Suprapubic skin (tissue), 4 donors: ENCODE results near the gene FAR2. TPM values are rescaled to one million over a fixed set of nuclear protein-coding genes. Genes with fewer than 3 reads are reported as not detected.

ENCODE experiments used
- DNase-seq, 2 donors: peaks; one replicate each; pipeline ENCODE4 v3.0.0-alpha.2; 2019; ENCODE audit warnings: low spot score in 2 of 2
- H3K27ac ChIP-seq: fragments of 200-600 bp; sonication (generic); one replicate; pipeline ENCODE4 v1.5.1; 2019
- H3K27me3 ChIP-seq: fragments of 200-600 bp; sonication (generic); one replicate; pipeline ENCODE4 v1.5.1; 2019
- H3K36me3 ChIP-seq: fragments of 200-600 bp; sonication (generic); one replicate; pipeline ENCODE4 v1.5.1; 2019
- H3K4me1 ChIP-seq: fragments of 200-600 bp; sonication (generic); one replicate; pipeline ENCODE4 v1.5.1; 2019
- H3K4me3 ChIP-seq: fragments of 200-600 bp; sonication (generic); one replicate; pipeline ENCODE4 v1.5.1; 2019; ENCODE audit warnings: mild to moderate bottlenecking
- H3K9me3 ChIP-seq: fragments of 200-600 bp; sonication (generic); one replicate; pipeline ENCODE4 v1.5.1; 2019
- EP300 ChIP-seq: sonication (generic); formaldehyde crosslinking; IDR thresholded peaks from one replicate; pipeline ENCODE4 v1.6.1; 2017; ENCODE audit warnings: antibody characterized with exemption
- POLR2A ChIP-seq, 2 donors: fragments of 450-650 bp; IDR thresholded peaks; one replicate each; pipeline ENCODE4 v1.6.1; 2017; ENCODE audit warnings: antibody characterized with exemption in 2 of 2, mild to moderate bottlenecking in 2 of 2, moderate library complexity in 2 of 2
- POLR2AphosphoS5 ChIP-seq, 3 donors: sonication (generic); formaldehyde crosslinking; IDR thresholded peaks; one replicate each; pipeline ENCODE4 v1.6.1; 2017; ENCODE audit warnings: antibody characterized with exemption in 3 of 3
- WGBS: methylation state at CpG from one replicate; pipeline ENCODE4 v1.1.5; 2018; 5-methylcytosine and 5-hydroxymethylcytosine counted together
- total RNA-seq, 4 donors: library from RNA; depleted of rRNA; stranded (reverse); fragments of >200 nt; gene quantifications; one replicate each; pipeline ENCODE4 v1.1.0, GENCODE V29; 2016
- TF ChIP-seq, protein P1 (sequence below), 2 donors: fragments of 200-600 bp in 1 of 2; fragments of 450-650 bp in 1 of 2; sonication (generic) in 1 of 2; IDR thresholded peaks; one replicate each; pipeline ENCODE4 v1.5.1; 2016 to 2019; ENCODE audit warnings: antibody characterized with exemption in 2 of 2, mild to moderate bottlenecking in 1 of 2, moderate library complexity in 1 of 2

Gene FAR2
- total RNA-seq, 4 donors from 2014 or later, result 20.0 to 41.8 (median 30.6) TPM

DNA sequence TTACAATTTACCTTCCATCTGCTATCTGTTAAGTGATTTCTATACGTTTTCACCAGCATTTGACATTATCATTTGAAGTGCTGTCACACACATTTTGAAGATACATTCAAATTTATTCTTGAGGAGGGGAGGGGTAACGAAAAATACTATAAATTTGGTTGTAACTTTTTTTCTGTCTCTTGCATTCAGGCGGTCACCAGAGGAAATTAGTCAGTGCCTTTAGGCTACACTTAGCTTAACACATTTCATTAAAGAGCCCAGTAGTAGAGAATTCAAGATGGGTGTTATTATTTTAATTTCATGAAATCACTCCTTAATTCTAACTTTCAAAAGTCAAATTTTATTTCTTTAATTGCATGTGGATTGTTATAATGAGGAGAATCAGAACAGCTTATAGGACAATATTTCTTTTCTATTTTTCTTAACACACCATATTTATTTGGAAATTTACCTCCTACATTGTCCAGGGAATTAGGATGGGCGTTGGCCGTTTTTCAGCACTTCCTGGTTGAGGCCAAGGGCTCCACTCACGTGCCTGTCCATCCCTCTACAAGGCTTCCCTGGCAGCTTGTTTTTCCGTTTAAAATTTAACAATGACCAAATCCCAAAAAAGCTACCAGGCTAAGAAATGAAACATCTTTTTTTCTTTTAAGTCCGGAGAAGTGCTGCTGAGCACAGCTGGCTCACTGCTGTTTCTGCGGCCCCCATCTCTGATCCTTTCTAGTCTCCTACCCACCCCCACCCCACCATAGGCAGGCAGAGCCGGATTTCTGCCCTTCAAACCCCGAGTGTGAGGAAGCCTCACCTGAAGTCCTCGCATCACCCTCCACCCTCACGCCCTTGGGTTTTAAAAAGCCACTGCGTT, 1.1 kb upstream of the FAR2 start:
- Histone ChIP-seq H3K36me3 (no peaks in the 10 kb centered on the region), H3K4me1 (peaks cover 33% of the 10 kb centered on the region), H3K4me3 (peak overlapping the region; percentile 64), H3K27me3 (peaks cover 4% of the 10 kb centered on the region), H3K9me3 (no peaks in the 10 kb centered on the region), H3K27ac (peak overlapping the region; percentile 83)
- DNase-seq, result peak in 1 of 2 donors; percentile 80
- TF ChIP-seq EP300 (no peak), POLR2AphosphoS5 (IDR thresholded peaks at IDR 0.05) (no peak), POLR2A (IDR thresholded peaks at IDR 0.05) (no peak)
- TF ChIP-seq, protein P1, sequence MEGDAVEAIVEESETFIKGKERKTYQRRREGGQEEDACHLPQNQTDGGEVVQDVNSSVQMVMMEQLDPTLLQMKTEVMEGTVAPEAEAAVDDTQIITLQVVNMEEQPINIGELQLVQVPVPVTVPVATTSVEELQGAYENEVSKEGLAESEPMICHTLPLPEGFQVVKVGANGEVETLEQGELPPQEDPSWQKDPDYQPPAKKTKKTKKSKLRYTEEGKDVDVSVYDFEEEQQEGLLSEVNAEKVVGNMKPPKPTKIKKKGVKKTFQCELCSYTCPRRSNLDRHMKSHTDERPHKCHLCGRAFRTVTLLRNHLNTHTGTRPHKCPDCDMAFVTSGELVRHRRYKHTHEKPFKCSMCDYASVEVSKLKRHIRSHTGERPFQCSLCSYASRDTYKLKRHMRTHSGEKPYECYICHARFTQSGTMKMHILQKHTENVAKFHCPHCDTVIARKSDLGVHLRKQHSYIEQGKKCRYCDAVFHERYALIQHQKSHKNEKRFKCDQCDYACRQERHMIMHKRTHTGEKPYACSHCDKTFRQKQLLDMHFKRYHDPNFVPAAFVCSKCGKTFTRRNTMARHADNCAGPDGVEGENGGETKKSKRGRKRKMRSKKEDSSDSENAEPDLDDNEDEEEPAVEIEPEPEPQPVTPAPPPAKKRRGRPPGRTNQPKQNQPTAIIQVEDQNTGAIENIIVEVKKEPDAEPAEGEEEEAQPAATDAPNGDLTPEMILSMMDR (IDR thresholded peaks at IDR 0.05), result no peak
- 12% methylated on average over 14 of the region's 14 CpGs for WGBS

- no peak for DNase-seq
- H3K9me3 ChIP-seq, result no peaks in the 10 kb centered on the region
- TF ChIP-seq, protein P1 (IDR thresholded peaks at IDR 0.05), result no peak
- TF ChIP-seq POLR2A (IDR thresholded peaks at IDR 0.05), result no peak
- no peak for TF ChIP-seq EP300
- peak overlapping the region; percentile 64 for H3K4me3 ChIP-seq
- 3% methylated on average over 10 of the region's 10 CpGs for WGBS
- no peaks in the 10 kb centered on the region for H3K36me3 ChIP-seq
- H3K27me3 ChIP-seq, result peaks cover 4% of the 10 kb centered on the region
- peak overlapping the region; percentile 83 for H3K27ac ChIP-seq
- peaks cover 37% of the 10 kb centered on the region for H3K4me1 ChIP-seq
Measured at GRCh38 chr12:29148596-29148910, 525 bp upstream of the FAR2 start.

- Histone ChIP-seq H3K36me3 (no peaks in the 10 kb centered on the region), H3K9me3 (no peaks in the 10 kb centered on the region), H3K4me3 (peak overlapping the region; percentile 64), H3K27ac (peak overlapping the region; percentile 83), H3K27me3 (peaks cover 4% of the 10 kb centered on the region), H3K4me1 (peaks cover 38% of the 10 kb centered on the region)
- TF ChIP-seq, protein P1 (IDR thresholded peaks at IDR 0.05), result no peak
- TF ChIP-seq EP300, result no peak
- TF ChIP-seq POLR2A (IDR thresholded peaks at IDR 0.05), result no peak
- TF ChIP-seq POLR2AphosphoS5 (IDR thresholded peaks at IDR 0.05), result no peak
- DNase-seq, result no peak
- 51% methylated on average over 13 of the region's 34 CpGs for WGBS
Measured at GRCh38 chr12:29149691-29150281, 708 bp downstream of the FAR2 start.

DNA sequence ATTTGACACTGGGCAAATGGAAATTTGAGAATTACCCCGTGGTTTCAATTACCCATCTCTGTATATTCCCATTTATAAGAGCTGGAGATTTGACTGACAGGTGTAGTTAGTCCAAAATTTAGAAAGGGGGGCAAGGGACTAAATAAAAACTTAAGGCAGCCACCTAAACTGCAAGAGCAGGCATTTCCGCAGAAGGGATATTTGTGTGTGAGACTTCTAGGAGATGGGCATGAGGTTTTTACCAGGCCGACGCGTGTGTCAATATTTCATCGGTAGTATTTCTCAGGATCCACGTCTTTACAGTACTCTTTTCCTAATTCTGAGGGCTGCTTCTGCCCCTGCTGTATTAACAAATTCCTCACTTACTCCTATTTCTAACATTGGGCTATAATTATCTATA, 1.4 kb downstream of the FAR2 start:
- WGBS, result 91% methylated on average over 7 of the region's 7 CpGs
- no peak overlapping the region for H3K27ac ChIP-seq

More for the DNA sequence above, 1.4 kb downstream of the FAR2 start:
- no peak for DNase-seq
- Histone ChIP-seq H3K27me3 (peaks cover 4% of the 10 kb centered on the region), H3K4me1 (peaks cover 38% of the 10 kb centered on the region), H3K9me3 (no peaks in the 10 kb centered on the region), H3K4me3 (peak overlapping the region; percentile 64), H3K36me3 (no peaks in the 10 kb centered on the region)
- TF ChIP-seq POLR2A (IDR thresholded peaks at IDR 0.05) (no peak), POLR2AphosphoS5 (IDR thresholded peaks at IDR 0.05) (no peak), EP300 (no peak)
- TF ChIP-seq, protein P1 (IDR thresholded peaks at IDR 0.05), result no peak
